ENCODE measurements around the gene KCNC1. TPM values are rescaled to one million over a fixed set of nuclear protein-coding genes. Genes with fewer than 3 reads are reported as not detected.

KCNC1 gene
- polyA plus RNA-seq, 2 donors: 0.01 TPM; not detected in 1

- H3K4me3 ChIP-seq (ENCODE audit: low read depth in 1 of 2, low read length in 2 of 2): no peak overlapping the region
- no peak overlapping the region for H3K27ac ChIP-seq (ENCODE audit: low read depth in 2 of 2, low read length in 1 of 2)
- H3K9me3 ChIP-seq (ENCODE audit: control insufficient read depth in 2 of 2, insufficient read depth in 1 of 2, low read depth in 1 of 2, low read length in 1 of 2): no peaks in the 10 kb centered on the region
- WGBS, 2 donors: 94 to 96% methylated on average over 1 of the region's 1 CpG
- peaks cover 0 to 2% of the 10 kb centered on the region in 2 donors for H3K36me3 ChIP-seq (ENCODE audit: control insufficient read depth in 2 of 2, insufficient read depth in 2 of 2, low read length in 1 of 2)
- no peaks in the 10 kb centered on the region for H3K4me1 ChIP-seq (ENCODE audit: control insufficient read depth in 2 of 2, insufficient read depth in 2 of 2, low read length in 1 of 2)
- H3K27me3 ChIP-seq (ENCODE audit: control insufficient read depth in 1 of 2, insufficient read depth in 2 of 2, low read length in 2 of 2): no peaks in the 10 kb centered on the region
Observed at GRCh38 chr11:17805873-17806272, 71.3 kb downstream of the KCNC1 start.

- no peaks in the 10 kb centered on the region for H3K9me3 ChIP-seq (ENCODE audit: control insufficient read depth in 2 of 2, insufficient read depth in 1 of 2, low read depth in 1 of 2, low read length in 1 of 2)
- no peak overlapping the region for H3K4me3 ChIP-seq (ENCODE audit: low read depth in 1 of 2, low read length in 2 of 2)
- H3K4me1 ChIP-seq (ENCODE audit: control insufficient read depth in 2 of 2, insufficient read depth in 2 of 2, low read length in 1 of 2): no peaks in the 10 kb centered on the region
- no peaks in the 10 kb centered on the region for H3K27me3 ChIP-seq (ENCODE audit: control insufficient read depth in 1 of 2, insufficient read depth in 2 of 2, low read length in 2 of 2)
- peaks cover 0 to 2% of the 10 kb centered on the region in 2 donors for H3K36me3 ChIP-seq (ENCODE audit: control insufficient read depth in 2 of 2, insufficient read depth in 2 of 2, low read length in 1 of 2)
- 59 to 64% methylated on average over 4 of the region's 4 CpGs for WGBS, 2 donors
- no peak overlapping the region for H3K27ac ChIP-seq (ENCODE audit: low read depth in 2 of 2, low read length in 1 of 2)
Observed at GRCh38 chr11:17807034-17807433, 72.5 kb downstream of the KCNC1 start.

DNA sequence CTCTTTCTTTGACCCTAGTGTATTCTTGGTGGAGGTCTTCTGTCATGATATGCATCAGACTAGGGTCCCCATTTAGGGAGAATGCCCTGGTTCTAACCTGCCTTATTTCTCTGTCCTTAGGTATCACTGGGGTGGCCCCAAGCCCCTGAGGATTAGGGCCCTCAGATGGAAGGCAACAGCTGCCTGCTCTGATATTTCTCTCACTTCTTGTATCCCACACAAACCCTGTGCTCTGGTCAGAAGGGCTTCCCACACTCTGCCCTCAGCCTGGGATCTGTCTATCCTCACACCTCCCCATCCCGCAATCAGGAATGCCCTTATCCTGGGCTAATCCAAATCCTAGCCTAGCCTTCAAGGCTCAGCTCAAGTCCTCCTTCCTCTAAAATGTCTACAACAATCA is 75.5 kb downstream of the KCNC1 start:
- WGBS, 2 donors: 100% methylated on average over 1 of the region's 1 CpG
- Histone ChIP-seq H3K9me3 (ENCODE audit: control insufficient read depth in 2 of 2, insufficient read depth in 1 of 2, low read depth in 1 of 2, low read length in 1 of 2) (no peaks in the 10 kb centered on the region), H3K27me3 (ENCODE audit: control insufficient read depth in 1 of 2, insufficient read depth in 2 of 2, low read length in 2 of 2) (no peaks in the 10 kb centered on the region), H3K36me3 (ENCODE audit: control insufficient read depth in 2 of 2, insufficient read depth in 2 of 2, low read length in 1 of 2) (no peaks in the 10 kb centered on the region), H3K4me3 (ENCODE audit: low read depth in 1 of 2, low read length in 2 of 2) (no peak overlapping the region), H3K27ac (ENCODE audit: low read depth in 2 of 2, low read length in 1 of 2) (no peak overlapping the region), H3K4me1 (ENCODE audit: control insufficient read depth in 2 of 2, insufficient read depth in 2 of 2, low read length in 1 of 2) (no peaks in the 10 kb centered on the region)

DNA sequence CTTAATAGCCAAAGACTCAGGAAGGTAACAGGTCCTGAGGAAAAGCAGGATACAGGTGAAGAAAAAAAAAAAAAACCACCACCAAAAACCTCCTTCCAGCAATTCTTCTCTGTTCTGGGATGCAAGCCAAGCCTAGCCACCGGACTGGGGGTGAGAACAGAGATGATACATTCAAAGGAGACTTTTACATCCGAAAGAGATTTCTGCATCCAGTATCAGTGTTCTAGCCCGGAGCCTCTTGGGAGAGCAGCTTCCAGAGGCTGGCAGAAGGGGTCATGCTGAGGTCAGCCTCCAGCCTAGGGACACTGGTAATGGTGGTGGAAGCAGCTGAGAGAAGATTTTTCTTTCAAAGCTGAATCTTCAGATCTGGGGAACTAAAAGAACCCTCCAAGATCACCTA is 76.2 kb downstream of the KCNC1 start:
- no peaks in the 10 kb centered on the region for H3K9me3 ChIP-seq (ENCODE audit: control insufficient read depth in 2 of 2, insufficient read depth in 1 of 2, low read depth in 1 of 2, low read length in 1 of 2)
- no peak overlapping the region for H3K4me3 ChIP-seq (ENCODE audit: low read depth in 1 of 2, low read length in 2 of 2)
- no peaks in the 10 kb centered on the region for H3K36me3 ChIP-seq (ENCODE audit: control insufficient read depth in 2 of 2, insufficient read depth in 2 of 2, low read length in 1 of 2)
- H3K27ac ChIP-seq (ENCODE audit: low read depth in 2 of 2, low read length in 1 of 2): no peak overlapping the region
- WGBS, 2 donors: 27 to 58% methylated on average over 3 of the region's 3 CpGs
- no peaks in the 10 kb centered on the region for H3K4me1 ChIP-seq (ENCODE audit: control insufficient read depth in 2 of 2, insufficient read depth in 2 of 2, low read length in 1 of 2)
- no peaks in the 10 kb centered on the region for H3K27me3 ChIP-seq (ENCODE audit: control insufficient read depth in 1 of 2, insufficient read depth in 2 of 2, low read length in 2 of 2)

- Histone ChIP-seq H3K27ac (ENCODE audit: low read depth in 2 of 2, low read length in 1 of 2) (no peak overlapping the region), H3K36me3 (ENCODE audit: control insufficient read depth in 2 of 2, insufficient read depth in 2 of 2, low read length in 1 of 2) (no peaks in the 10 kb centered on the region), H3K27me3 (ENCODE audit: control insufficient read depth in 1 of 2, insufficient read depth in 2 of 2, low read length in 2 of 2) (no peaks in the 10 kb centered on the region), H3K4me3 (ENCODE audit: low read depth in 1 of 2, low read length in 2 of 2) (no peak overlapping the region), H3K9me3 (ENCODE audit: control insufficient read depth in 2 of 2, insufficient read depth in 1 of 2, low read depth in 1 of 2, low read length in 1 of 2) (no peaks in the 10 kb centered on the region), H3K4me1 (ENCODE audit: control insufficient read depth in 2 of 2, insufficient read depth in 2 of 2, low read length in 1 of 2) (no peaks in the 10 kb centered on the region)
- WGBS, 2 donors: 50 to 76% methylated on average over 7 of the region's 7 CpGs
Observed at GRCh38 chr11:17811352-17811751, 76.8 kb downstream of the KCNC1 start.

DNA sequence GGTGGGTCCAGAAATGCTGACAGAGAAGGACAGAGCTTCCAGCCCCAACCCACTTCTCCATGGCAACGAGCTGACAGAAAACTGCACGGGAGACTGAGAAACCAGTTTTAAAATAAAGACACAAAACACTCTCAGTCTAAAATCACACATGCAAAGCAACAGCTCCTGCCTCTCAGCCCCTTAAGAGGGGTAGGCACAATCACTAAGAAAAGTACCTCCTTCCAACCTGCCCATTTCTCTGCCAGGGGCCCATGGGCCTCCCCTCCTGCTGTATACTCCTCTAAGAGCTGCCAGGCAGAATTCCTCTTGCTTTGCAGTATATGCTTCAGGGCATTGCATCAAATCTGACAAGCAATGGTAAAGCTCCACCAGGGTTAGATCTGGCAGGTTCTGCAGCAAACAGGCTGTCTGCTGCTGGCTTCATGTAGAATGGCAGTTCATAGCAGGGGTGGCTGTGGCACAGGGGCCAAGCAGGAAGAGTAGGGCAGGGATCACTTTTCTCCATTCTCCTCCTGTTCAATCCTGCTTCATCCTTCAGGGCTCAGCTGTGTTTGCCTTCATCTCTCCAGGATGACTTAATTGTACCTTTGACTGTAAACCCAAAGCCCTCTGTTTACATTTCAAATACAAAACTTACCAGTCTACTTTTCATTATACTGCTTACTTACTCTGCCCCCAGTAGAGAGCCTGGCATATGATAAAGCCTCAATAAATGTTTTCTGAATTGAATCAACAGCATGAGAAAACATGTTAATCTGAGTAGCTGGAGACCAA is 77.7 kb downstream of the KCNC1 start:
- H3K4me1 ChIP-seq (ENCODE audit: control insufficient read depth in 2 of 2, insufficient read depth in 2 of 2, low read length in 1 of 2): no peaks in the 10 kb centered on the region
- no peaks in the 10 kb centered on the region for H3K9me3 ChIP-seq (ENCODE audit: control insufficient read depth in 2 of 2, insufficient read depth in 1 of 2, low read depth in 1 of 2, low read length in 1 of 2)
- no peaks in the 10 kb centered on the region for H3K27me3 ChIP-seq (ENCODE audit: control insufficient read depth in 1 of 2, insufficient read depth in 2 of 2, low read length in 2 of 2)
- no peaks in the 10 kb centered on the region for H3K36me3 ChIP-seq (ENCODE audit: control insufficient read depth in 2 of 2, insufficient read depth in 2 of 2, low read length in 1 of 2)
- H3K27ac ChIP-seq (ENCODE audit: low read depth in 2 of 2, low read length in 1 of 2): peak overlapping the region in 1 of 2 donors; percentile 17
- 39% methylated on average over 2 of the region's 2 CpGs for WGBS, 2 donors
- H3K4me3 ChIP-seq (ENCODE audit: low read depth in 1 of 2, low read length in 2 of 2): no peak overlapping the region

GRCh38 chr11:17812865-17813187 is 78.2 kb downstream of the KCNC1 start:
- H3K27ac ChIP-seq (ENCODE audit: low read depth in 2 of 2, low read length in 1 of 2): no peak overlapping the region

GRCh38 chr11:17813391-17814059 is 78.9 kb downstream of the KCNC1 start:
- H3K36me3 ChIP-seq (ENCODE audit: control insufficient read depth in 2 of 2, insufficient read depth in 2 of 2, low read length in 1 of 2): no peaks in the 10 kb centered on the region
- H3K9me3 ChIP-seq (ENCODE audit: control insufficient read depth in 2 of 2, insufficient read depth in 1 of 2, low read depth in 1 of 2, low read length in 1 of 2): no peaks in the 10 kb centered on the region
- no peak overlapping the region for H3K4me3 ChIP-seq (ENCODE audit: low read depth in 1 of 2, low read length in 2 of 2)
- H3K4me1 ChIP-seq (ENCODE audit: control insufficient read depth in 2 of 2, insufficient read depth in 2 of 2, low read length in 1 of 2): no peaks in the 10 kb centered on the region
- no peaks in the 10 kb centered on the region for H3K27me3 ChIP-seq (ENCODE audit: control insufficient read depth in 1 of 2, insufficient read depth in 2 of 2, low read length in 2 of 2)
- H3K27ac ChIP-seq (ENCODE audit: low read depth in 2 of 2, low read length in 1 of 2): no peak overlapping the region
- WGBS, 2 donors: 54 to 55% methylated on average over 2 of the region's 2 CpGs

More at GRCh38 chr11:17812865-17813187, 78.2 kb downstream of the KCNC1 start:
- Histone ChIP-seq H3K4me1 (ENCODE audit: control insufficient read depth in 2 of 2, insufficient read depth in 2 of 2, low read length in 1 of 2) (no peaks in the 10 kb centered on the region), H3K9me3 (ENCODE audit: control insufficient read depth in 2 of 2, insufficient read depth in 1 of 2, low read depth in 1 of 2, low read length in 1 of 2) (no peaks in the 10 kb centered on the region), H3K4me3 (ENCODE audit: low read depth in 1 of 2, low read length in 2 of 2) (no peak overlapping the region), H3K27me3 (ENCODE audit: control insufficient read depth in 1 of 2, insufficient read depth in 2 of 2, low read length in 2 of 2) (no peaks in the 10 kb centered on the region), H3K36me3 (ENCODE audit: control insufficient read depth in 2 of 2, insufficient read depth in 2 of 2, low read length in 1 of 2) (no peaks in the 10 kb centered on the region)
- 47 to 53% methylated on average over 4 of the region's 4 CpGs for WGBS, 2 donors

- H3K4me3 ChIP-seq (ENCODE audit: low read depth in 1 of 2, low read length in 2 of 2): no peak overlapping the region
- 96 to 100% methylated on average over 1 of the region's 1 CpG for whole genome bisulfite sequencing, 2 donors
- H3K9me3 ChIP-seq (ENCODE audit: control insufficient read depth in 2 of 2, insufficient read depth in 1 of 2, low read depth in 1 of 2, low read length in 1 of 2): no peaks in the 10 kb centered on the region
- H3K36me3 ChIP-seq (ENCODE audit: control insufficient read depth in 2 of 2, insufficient read depth in 2 of 2, low read length in 1 of 2): no peaks in the 10 kb centered on the region
- no peak overlapping the region for H3K27ac ChIP-seq (ENCODE audit: low read depth in 2 of 2, low read length in 1 of 2)
- H3K27me3 ChIP-seq (ENCODE audit: control insufficient read depth in 1 of 2, insufficient read depth in 2 of 2, low read length in 2 of 2): no peaks in the 10 kb centered on the region
- no peaks in the 10 kb centered on the region for H3K4me1 ChIP-seq (ENCODE audit: control insufficient read depth in 2 of 2, insufficient read depth in 2 of 2, low read length in 1 of 2)
Observed at GRCh38 chr11:17814546-17814945, 80.0 kb downstream of the KCNC1 start.

All from esophagus (tissue), 2 donors.